H54 (cell line): Measurements from ENCODE around the gene KRT16.
"Not testable (repeated sequence)": the region's sequence is repeated elsewhere in the genome, so short reads cannot be mapped to it uniquely, and the experiment has no call there.

Source experiments
- DNase-seq: peaks from one replicate; pipeline ENCODE4 v3.0.0; 2011; ENCODE audit warnings: low spot score, mixed read lengths; ENCODE audit not compliant: insufficient read length
- FAIRE-seq: peaks from 3 replicates; lab custom pipeline; 2011; peaks lifted over from hg19 to GRCh38; lab: Jason Lieb, UNC
- POLR2A ChIP-seq: IDR thresholded peaks from 2 replicates; pipeline ENCODE4 v1.6.1; 2011; ENCODE audit warnings: low read depth, mild to moderate bottlenecking, low read length

Gene KRT16

DNA sequence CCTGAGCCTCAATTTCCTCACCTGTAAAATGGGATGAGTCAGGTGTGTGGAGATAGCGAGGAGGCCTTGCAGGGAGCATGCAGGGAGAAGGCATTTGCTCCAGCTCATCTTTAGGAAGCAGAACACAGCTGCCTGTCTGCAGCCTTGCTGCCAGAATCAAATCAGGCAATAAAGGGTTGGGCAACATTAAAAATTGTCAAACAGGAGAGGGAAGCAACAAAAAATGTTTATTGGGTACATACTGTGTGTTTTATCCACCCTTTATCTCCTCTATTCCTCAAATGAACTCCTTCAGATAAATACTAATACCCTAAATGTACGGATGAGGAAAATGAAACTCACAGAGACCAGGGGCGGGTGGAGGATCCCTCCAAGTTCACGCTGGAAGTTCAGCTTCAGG is 12.2 kb downstream of the KRT16 start:
- FAIRE-seq (no peak), DNase-seq (no peak)
- TF ChIP-seq POLR2A: no peak

DNA sequence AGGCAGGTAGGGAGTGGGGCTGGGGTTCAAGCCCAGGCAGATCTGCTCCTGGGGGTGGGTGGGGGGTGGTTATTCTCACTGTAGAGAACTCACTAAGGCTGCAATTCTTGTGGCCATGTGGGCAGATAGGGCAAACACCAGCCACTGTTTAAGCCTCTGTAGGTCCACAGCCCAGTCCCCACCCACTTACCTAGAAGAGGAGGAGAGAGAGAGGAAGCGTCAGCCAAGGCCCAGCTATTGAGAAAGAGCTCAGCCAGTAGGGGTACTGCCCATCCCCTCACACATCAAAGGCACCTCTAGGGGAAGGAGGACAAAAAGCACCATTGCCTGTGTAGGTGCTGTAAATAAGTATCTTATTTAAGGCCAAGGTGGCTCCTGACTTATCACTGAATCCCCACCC is 12.9 kb downstream of the KRT16 start:
- DNase-seq: no peak
- no peak for TF ChIP-seq POLR2A
- FAIRE-seq: no peak

DNA sequence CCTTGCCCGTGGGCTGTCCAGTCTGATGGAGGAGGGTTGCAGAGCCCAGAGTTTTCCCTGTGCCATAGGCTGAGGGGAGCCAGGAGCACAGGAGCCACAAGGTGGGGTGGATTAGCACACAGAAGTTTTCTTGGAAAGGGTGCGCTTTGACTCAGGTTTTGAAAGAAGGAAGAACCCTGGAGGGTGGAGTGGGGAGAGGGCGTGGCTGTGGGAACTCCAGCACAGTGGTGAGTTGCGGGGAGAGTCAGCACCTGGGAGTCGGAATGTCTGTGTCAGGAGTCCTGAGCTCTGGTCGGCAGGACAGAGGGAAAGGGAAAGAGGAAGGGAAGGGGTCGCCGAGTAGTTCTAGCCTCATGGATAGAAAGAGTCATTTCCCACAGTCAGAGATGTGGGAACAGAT is 17.0 kb downstream of the KRT16 start:
- FAIRE-seq: no peak
- DNase-seq: no peak
- TF ChIP-seq POLR2A: no peak

DNA sequence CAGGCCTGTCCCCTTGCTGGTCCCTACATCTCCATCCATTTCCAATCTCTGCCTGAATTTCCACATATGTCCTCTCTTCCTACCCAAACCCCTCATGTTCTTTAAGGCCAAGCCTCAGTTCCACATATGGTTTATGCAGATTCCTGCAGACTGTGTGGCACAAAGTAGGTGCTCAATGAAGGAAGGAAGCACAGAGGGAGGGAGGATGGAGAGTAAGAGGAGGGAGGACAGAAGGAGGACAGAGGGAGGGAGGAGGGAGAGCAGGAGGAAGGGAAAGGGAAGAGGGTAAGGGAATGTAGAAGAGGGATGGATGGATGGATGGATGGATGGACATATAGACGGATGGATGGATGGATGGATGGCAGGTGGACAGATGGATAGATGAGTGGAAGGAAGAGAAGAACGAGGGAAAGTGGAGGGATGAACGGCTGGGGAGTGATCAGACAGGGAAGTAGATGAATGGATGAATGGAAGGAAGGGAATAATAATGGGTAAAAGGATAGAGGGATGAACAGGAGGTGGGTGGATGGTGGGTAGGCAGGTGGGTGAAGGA is 18.1 kb downstream of the KRT16 start:
- DNase-seq (no peak), FAIRE-seq (no peak)
- no peak for TF ChIP-seq POLR2A

- no peak for DNase-seq
- FAIRE-seq: no peak
- no peak for TF ChIP-seq POLR2A
Observed at GRCh38 chr17:41593306-41593981, 19.1 kb downstream of the KRT16 start.

- FAIRE-seq (no peak), DNase-seq (no peak)
- no peak for TF ChIP-seq POLR2A
Observed at GRCh38 chr17:41592601-41593305, 19.8 kb downstream of the KRT16 start.

GRCh38 chr17:41589301-41589700 is 23.3 kb downstream of the KRT16 start:
- FAIRE-seq: no peak
- no peak for DNase-seq
- TF ChIP-seq POLR2A: no peak

DNA sequence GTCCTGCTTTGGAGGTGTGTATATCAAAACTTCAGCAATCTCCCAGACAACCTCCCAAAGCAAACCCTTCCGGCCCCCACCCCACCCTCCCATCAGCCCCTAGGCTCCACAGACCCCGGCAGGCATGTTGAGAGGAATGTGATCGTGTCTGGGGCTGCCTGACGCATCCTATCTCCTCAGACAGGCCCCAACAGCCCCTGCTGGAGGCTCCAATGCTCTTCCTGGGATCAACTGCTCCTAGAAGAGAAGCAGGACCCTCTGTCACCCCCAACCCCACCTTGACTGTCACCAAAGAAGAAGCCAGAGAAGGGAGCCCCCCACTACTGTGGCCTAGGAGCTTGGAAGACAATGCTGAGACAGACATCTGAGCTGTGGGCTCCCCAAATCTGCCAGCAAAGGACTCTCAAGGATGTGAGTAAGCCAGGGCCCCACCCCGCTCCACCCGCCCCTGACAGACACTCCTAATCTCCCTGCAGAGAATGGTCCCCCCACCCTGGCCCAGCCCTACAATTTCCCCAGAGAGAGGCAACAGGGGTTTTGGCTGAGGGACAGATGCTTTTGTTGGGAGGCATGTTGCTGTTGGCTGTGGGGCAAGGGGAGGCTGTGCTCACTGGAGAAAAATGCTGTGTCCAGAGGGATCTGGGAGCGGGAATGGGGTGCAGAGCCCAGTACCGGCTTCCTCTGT is 24.3 kb downstream of the KRT16 start:
- no peak for FAIRE-seq
- no peak for TF ChIP-seq POLR2A
- DNase-seq: no peak

- DNase-seq (no peak), FAIRE-seq (no peak)
- no peak for TF ChIP-seq POLR2A
Observed at GRCh38 chr17:41586863-41587495, 25.6 kb downstream of the KRT16 start, which contains the start of gene KRT14. Gene KRT14 (minus strand): TSS chr17:41586895. CDS start chr17:41586834, 61 bp downstream.

DNA sequence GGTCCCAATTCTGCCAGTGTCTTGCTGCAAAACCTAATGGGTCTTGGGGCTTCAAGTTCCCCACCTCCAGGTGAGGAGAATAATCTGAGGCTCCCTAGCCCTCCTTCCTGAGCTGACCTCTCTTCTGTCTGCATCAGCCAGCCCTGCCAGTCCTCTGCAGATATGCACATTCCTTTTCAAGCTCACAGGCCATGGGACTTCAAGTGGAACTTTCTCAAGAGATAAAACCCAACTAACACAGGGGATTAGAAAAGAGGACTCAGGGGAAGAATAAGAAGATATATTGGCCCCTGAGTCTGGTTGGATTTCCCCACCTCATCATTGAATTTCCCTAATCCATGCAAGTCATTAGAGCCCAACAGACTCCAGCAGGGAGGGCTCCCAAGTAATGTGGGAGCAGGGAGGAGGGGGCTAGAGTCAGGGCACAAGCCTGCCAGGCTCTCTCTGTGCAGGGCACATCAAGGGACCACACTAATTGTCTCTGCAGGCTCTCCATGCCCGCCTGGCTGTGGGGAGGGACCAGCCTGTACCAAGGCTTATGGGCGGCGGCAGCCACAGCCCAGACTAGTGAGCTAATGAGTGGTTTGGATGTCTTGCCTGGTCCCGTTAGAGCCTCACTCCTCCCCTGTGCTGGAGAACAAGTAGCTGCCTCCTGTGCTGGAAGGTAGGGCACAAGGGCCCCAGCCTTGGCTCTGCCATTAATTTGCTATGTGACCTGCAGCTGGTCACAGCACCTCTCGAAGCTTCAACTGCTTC is 27.1 kb downstream of the KRT16 start:
- no peak for FAIRE-seq
- no peak for TF ChIP-seq POLR2A

DNA sequence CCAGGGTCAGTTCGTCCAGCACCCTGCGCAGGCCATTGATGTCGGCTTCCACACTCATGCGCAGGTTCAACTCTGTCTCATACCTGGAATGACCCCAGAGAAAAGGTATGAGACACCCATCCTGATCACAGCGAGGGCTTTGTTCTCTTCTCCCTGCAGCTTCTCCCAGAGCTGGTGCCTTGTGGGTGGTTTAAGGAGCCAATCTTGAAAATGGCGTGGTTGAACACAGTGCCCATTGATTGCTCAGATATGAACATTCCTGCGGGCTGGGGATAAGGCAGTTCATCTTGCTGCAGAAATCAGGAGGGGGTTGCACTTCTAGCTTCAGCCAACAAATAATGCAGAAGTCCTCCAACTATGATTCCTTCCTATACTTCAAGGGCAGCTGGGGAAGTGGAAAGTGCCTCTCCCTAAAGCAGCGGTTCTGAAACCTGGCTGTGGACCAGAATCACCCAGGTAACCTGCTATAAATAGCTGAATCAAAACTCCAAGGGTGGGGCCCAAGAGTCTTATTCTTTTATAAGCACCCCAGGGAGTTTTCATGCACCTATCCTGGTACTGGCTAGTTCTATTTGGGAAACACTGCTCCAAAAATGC is 28.1 kb downstream of the KRT16 start:
- FAIRE-seq, DNase-seq: not testable (repeated sequence)

More for the DNA sequence above, 27.1 kb downstream of the KRT16 start:
- no peak for DNase-seq
